Measurements from ENCODE around the gene FKTN. TPM values are rescaled to one million over a fixed set of nuclear protein-coding genes. Genes with fewer than 3 reads are reported as not detected.
A peak's percentile ranks its signal among the peaks of the same experiment; 100 is the strongest.

FKTN gene
- total and polyA plus RNA-seq, 2 donors from 2014 or later: 5.9 to 21.4 TPM

- H3K27me3 ChIP-seq (ENCODE audit: control insufficient read depth, insufficient read depth, low read length): no peaks in the 10 kb centered on the region
- peak overlapping the region; percentile 56 to 63 (median 61) for H3K4me3 ChIP-seq (ENCODE audit: low read length in 3 of 3)
- H3K36me3 ChIP-seq (ENCODE audit: control insufficient read depth in 2 of 3, insufficient read depth in 3 of 3, low read length in 3 of 3): no peaks in the 10 kb centered on the region
- H3K9ac ChIP-seq (ENCODE audit: low read length in 3 of 3): peak overlapping the region in 1 of 3 donors; percentile 19
- H3K4me1 ChIP-seq (ENCODE audit: control insufficient read depth in 2 of 3, insufficient read depth in 2 of 3, low read depth in 1 of 3, low read length in 3 of 3): peaks cover 0 to 2% (median 0%) of the 10 kb centered on the region in 3 donors
- FAIRE-seq (no peak), DNase-seq (peak; percentile 51 to 75 (median 57))
- intact Hi-C loops (cut with DNase I): no loop called here
- no peaks in the 10 kb centered on the region for H3K9me3 ChIP-seq (ENCODE audit: control insufficient read depth in 2 of 3, insufficient read depth in 1 of 3, low read length in 3 of 3)
- no peak overlapping the region for H3K27ac ChIP-seq (ENCODE audit: low read depth in 2 of 2, low read length in 2 of 2)
- peak; percentile 32 for TF ChIP-seq CTCF (IDR thresholded peaks at IDR 0.05; ENCODE audit: borderline replicate concordance, extremely low read depth, insufficient read depth)
Observed at GRCh38 chr9:105656131-105656921, 98.4 kb downstream of the FKTN start.

- no peak overlapping the region for H3K9ac ChIP-seq (ENCODE audit: low read length in 3 of 3)
- H3K36me3 ChIP-seq (ENCODE audit: control insufficient read depth in 2 of 3, insufficient read depth in 3 of 3, low read length in 3 of 3): no peaks in the 10 kb centered on the region
- TF ChIP-seq CTCF (IDR thresholded peaks at IDR 0.05; ENCODE audit: borderline replicate concordance, extremely low read depth, insufficient read depth): no peak
- intact Hi-C loops (cut with DNase I): no loop called here
- H3K27me3 ChIP-seq (ENCODE audit: control insufficient read depth, insufficient read depth, low read length): no peaks in the 10 kb centered on the region
- H3K9me3 ChIP-seq (ENCODE audit: control insufficient read depth in 2 of 3, insufficient read depth in 1 of 3, low read length in 3 of 3): no peaks in the 10 kb centered on the region
- DNase-seq (no peak), FAIRE-seq (no peak)
- H3K4me3 ChIP-seq (ENCODE audit: low read length in 3 of 3): no peak overlapping the region
- peaks cover 0 to 2% (median 0%) of the 10 kb centered on the region in 3 donors for H3K4me1 ChIP-seq (ENCODE audit: control insufficient read depth in 2 of 3, insufficient read depth in 2 of 3, low read depth in 1 of 3, low read length in 3 of 3)
- H3K27ac ChIP-seq (ENCODE audit: low read depth in 2 of 2, low read length in 2 of 2): no peak overlapping the region
Observed at GRCh38 chr9:105658351-105658750, 100.4 kb downstream of the FKTN start.

- Histone ChIP-seq H3K36me3 (ENCODE audit: control insufficient read depth in 2 of 3, insufficient read depth in 3 of 3, low read length in 3 of 3) (no peaks in the 10 kb centered on the region), H3K27me3 (ENCODE audit: control insufficient read depth, insufficient read depth, low read length) (no peaks in the 10 kb centered on the region), H3K9ac (ENCODE audit: low read length in 3 of 3) (no peak overlapping the region), H3K27ac (ENCODE audit: low read depth in 2 of 2, low read length in 2 of 2) (no peak overlapping the region), H3K4me3 (ENCODE audit: low read length in 3 of 3) (no peak overlapping the region), H3K9me3 (ENCODE audit: control insufficient read depth in 2 of 3, insufficient read depth in 1 of 3, low read length in 3 of 3) (no peaks in the 10 kb centered on the region), H3K4me1 (ENCODE audit: control insufficient read depth in 2 of 3, insufficient read depth in 2 of 3, low read depth in 1 of 3, low read length in 3 of 3) (peaks cover 0 to 2% (median 0%) of the 10 kb centered on the region in 3 donors)
- DNase-seq (no peak), FAIRE-seq (no peak)
- TF ChIP-seq CTCF (IDR thresholded peaks at IDR 0.05; ENCODE audit: borderline replicate concordance, extremely low read depth, insufficient read depth): no peak
- intact Hi-C loops (cut with DNase I): no loop called here
Observed at GRCh38 chr9:105661011-105661410, 103.1 kb downstream of the FKTN start.
